ENCODE results near the gene NFAM1. TPM values are rescaled to one million over a fixed set of nuclear protein-coding genes. Genes with fewer than 3 reads are reported as not detected.

The NFAM1 gene
- total RNA-seq, 1 experiment from 2014 or later: 3.8 TPM

DNA sequence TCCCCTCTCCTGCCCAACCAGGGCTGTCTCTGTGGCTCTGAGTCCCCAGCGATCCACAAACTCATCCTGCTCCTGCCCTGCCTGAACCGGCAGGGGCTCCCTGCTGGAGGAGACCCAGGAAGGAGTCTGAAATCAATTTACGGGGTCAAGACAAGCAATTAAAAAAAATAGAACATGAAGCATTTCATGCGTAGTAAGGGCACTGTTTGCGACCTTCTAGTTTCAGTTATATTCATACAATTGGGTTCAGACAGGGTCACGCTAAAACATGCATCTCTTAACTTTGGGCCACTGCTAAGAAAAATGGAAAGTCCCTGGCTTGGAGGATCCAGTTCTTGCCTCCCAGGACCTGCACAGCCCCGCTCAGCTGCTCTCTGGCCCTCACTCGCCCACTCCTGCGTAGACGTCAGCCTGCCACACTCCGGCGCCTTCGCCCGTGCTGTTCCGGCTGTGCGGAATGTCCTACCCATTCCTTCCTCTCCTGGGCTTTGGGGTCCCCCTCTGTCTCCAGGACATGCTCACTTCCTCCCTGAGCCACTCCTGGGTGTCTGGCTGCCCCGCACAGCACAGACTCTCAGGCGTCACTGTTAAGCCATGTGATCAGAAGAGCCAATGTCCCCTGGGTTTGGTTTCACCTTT, 12.8 kb downstream of the NFAM1 start:
- no peaks in the 10 kb centered on the region for H3K27me3 ChIP-seq (replicated peaks; ENCODE audit: insufficient read depth, low read depth, low read length, poor library complexity)
- BruUV-seq (replicated peaks): no TSS peak
- TF ChIP-seq, protein P1, sequence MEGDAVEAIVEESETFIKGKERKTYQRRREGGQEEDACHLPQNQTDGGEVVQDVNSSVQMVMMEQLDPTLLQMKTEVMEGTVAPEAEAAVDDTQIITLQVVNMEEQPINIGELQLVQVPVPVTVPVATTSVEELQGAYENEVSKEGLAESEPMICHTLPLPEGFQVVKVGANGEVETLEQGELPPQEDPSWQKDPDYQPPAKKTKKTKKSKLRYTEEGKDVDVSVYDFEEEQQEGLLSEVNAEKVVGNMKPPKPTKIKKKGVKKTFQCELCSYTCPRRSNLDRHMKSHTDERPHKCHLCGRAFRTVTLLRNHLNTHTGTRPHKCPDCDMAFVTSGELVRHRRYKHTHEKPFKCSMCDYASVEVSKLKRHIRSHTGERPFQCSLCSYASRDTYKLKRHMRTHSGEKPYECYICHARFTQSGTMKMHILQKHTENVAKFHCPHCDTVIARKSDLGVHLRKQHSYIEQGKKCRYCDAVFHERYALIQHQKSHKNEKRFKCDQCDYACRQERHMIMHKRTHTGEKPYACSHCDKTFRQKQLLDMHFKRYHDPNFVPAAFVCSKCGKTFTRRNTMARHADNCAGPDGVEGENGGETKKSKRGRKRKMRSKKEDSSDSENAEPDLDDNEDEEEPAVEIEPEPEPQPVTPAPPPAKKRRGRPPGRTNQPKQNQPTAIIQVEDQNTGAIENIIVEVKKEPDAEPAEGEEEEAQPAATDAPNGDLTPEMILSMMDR (conservative IDR thresholded peaks at IDR 0.05; ENCODE audit: low read depth, low read length): no peak
- no peak for TF ChIP-seq EZH2 (IDR thresholded peaks at IDR 0.05; ENCODE audit: borderline replicate concordance, low read depth, low read length, poor library complexity, severe bottlenecking)
- no peak for DNase-seq (ENCODE audit: low spot score)
- no peak overlapping the region for H3K4me3 ChIP-seq (ENCODE audit: low read depth, low read length, poor library complexity, severe bottlenecking)
- CTCF ChIA-PET: no interaction called here
- H3K4me1 ChIP-seq (ENCODE audit: insufficient read depth, low read length, poor library complexity, severe bottlenecking): peaks cover 25% of the 10 kb centered on the region
- intact Hi-C loops (cut with micrococcal nuclease; ENCODE audit: unreplicated experiment): no loop called here
- POLR2A ChIA-PET (ENCODE audit: low non-redundant PET): no interaction called here
- no peak overlapping the region for H3K27ac ChIP-seq (ENCODE audit: low read depth, low read length, poor library complexity, severe bottlenecking)
- H3K36me3 ChIP-seq (ENCODE audit: insufficient read depth, low read length, poor library complexity, severe bottlenecking): no peaks in the 10 kb centered on the region
- H3K9me3 ChIP-seq (ENCODE audit: low read depth, low read length, poor library complexity, severe bottlenecking): no peaks in the 10 kb centered on the region

DNA sequence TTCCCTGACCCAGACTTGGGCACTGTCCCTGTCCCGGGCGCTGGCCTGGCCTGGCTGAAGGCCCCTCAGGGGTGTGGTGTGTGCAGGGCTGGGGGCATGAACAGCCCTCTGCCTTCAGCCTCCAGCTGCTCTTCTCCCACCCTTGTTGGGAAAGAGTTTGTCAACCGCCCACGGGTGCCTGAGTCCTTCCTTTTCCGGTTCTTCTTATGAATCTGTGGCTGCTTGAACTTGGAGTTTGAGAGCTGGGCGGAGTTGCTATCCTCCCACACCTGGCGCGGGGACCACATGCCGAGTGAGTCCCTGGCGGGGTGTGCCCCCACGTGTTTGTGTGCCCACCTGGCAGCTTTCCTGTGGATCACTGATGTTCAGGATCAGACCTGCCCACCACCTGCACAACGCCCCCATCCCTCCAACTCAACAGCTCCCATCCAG, 13.4 kb downstream of the NFAM1 start:
- ChIA-PET POLR2A (ENCODE audit: low non-redundant PET) (no interaction called here), CTCF (no interaction called here)
- no peak overlapping the region for H3K4me3 ChIP-seq (ENCODE audit: low read depth, low read length, poor library complexity, severe bottlenecking)
- no TSS peak for BruUV-seq (replicated peaks)
- H3K27ac ChIP-seq (ENCODE audit: low read depth, low read length, poor library complexity, severe bottlenecking): no peak overlapping the region
- H3K4me1 ChIP-seq (ENCODE audit: insufficient read depth, low read length, poor library complexity, severe bottlenecking): peaks cover 25% of the 10 kb centered on the region
- H3K9me3 ChIP-seq (ENCODE audit: low read depth, low read length, poor library complexity, severe bottlenecking): no peaks in the 10 kb centered on the region
- intact Hi-C loops (cut with micrococcal nuclease; ENCODE audit: unreplicated experiment): no loop called here
- no peaks in the 10 kb centered on the region for H3K27me3 ChIP-seq (replicated peaks; ENCODE audit: insufficient read depth, low read depth, low read length, poor library complexity)
- H3K36me3 ChIP-seq (ENCODE audit: insufficient read depth, low read length, poor library complexity, severe bottlenecking): no peaks in the 10 kb centered on the region
- DNase-seq (ENCODE audit: low spot score): peak; percentile 49
- TF ChIP-seq, protein P1 (conservative IDR thresholded peaks at IDR 0.05; ENCODE audit: low read depth, low read length): no peak
- no peak for TF ChIP-seq EZH2 (IDR thresholded peaks at IDR 0.05; ENCODE audit: borderline replicate concordance, low read depth, low read length, poor library complexity, severe bottlenecking)

DNA sequence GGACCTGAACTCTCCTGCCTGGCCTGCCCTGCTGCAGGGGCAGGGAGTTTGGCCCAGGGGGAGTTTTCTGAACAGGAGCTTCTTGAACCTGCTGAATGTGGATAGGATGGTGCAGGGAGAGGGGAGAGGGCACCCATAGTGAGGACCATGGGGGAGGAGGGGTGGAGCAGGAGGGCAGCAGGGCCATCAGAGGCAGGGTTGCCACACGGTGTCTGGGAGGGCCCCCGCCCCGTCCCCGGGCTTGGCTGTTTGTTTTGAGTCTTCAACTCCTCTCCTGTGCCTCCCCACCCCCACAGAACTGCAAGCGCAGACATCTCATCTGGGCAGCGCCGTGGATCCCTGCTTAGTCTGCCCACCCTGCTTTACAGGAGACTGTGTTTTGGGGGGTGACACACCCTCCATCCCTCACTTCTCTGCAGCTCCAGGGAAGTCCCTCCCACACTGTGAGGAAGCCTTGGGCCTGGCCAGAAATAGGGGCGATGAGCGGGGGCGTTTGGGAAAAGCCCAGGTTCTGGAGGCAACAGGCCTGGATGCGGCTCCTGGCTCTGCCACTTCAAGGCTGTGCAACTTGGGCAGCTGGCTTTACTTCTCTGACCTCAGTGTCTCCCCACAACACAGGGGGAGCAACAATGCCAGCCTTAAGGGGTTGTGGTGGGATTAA, 14.4 kb downstream of the NFAM1 start:
- no peaks in the 10 kb centered on the region for H3K9me3 ChIP-seq (ENCODE audit: low read depth, low read length, poor library complexity, severe bottlenecking)
- intact Hi-C loops (cut with micrococcal nuclease; ENCODE audit: unreplicated experiment): no loop called here
- DNase-seq (ENCODE audit: low spot score): no peak
- no peaks in the 10 kb centered on the region for H3K36me3 ChIP-seq (ENCODE audit: insufficient read depth, low read length, poor library complexity, severe bottlenecking)
- TF ChIP-seq, protein P1 (conservative IDR thresholded peaks at IDR 0.05; ENCODE audit: low read depth, low read length): no peak
- TF ChIP-seq EZH2 (IDR thresholded peaks at IDR 0.05; ENCODE audit: borderline replicate concordance, low read depth, low read length, poor library complexity, severe bottlenecking): no peak
- H3K27ac ChIP-seq (ENCODE audit: low read depth, low read length, poor library complexity, severe bottlenecking): no peak overlapping the region
- H3K4me3 ChIP-seq (ENCODE audit: low read depth, low read length, poor library complexity, severe bottlenecking): no peak overlapping the region
- BruUV-seq (replicated peaks): no TSS peak
- no peaks in the 10 kb centered on the region for H3K27me3 ChIP-seq (replicated peaks; ENCODE audit: insufficient read depth, low read depth, low read length, poor library complexity)
- ChIA-PET POLR2A (ENCODE audit: low non-redundant PET) (interaction anchor here (0.5 kb wide), 1 partner anchor 366 kb away, joined by 4 read pairs; no protein-coding TSS in a partner anchor), CTCF (no interaction called here)
- peaks cover 32% of the 10 kb centered on the region for H3K4me1 ChIP-seq (ENCODE audit: insufficient read depth, low read length, poor library complexity, severe bottlenecking)

All from A673 (cell line).